Astrocyte of the spinal cord (primary cell): ENCODE results near the gene MKS1.

ENCODE experiments used
- DNase-seq: peaks from one replicate; pipeline ENCODE4 v3.0.0; 2011; ENCODE audit warnings: low read depth, low spot score
- H3K4me3 ChIP-seq: 2 replicates; pipeline ENCODE4 v1.5.1; 2011; ENCODE audit warnings: low read depth, mild to moderate bottlenecking, low read length, moderate library complexity
- in situ Hi-C: cut with HindIII; loops from 2 replicates; pipeline ENCODE4 v1.10.0; 2017; ENCODE audit warnings: low sequenced_read_pairs
- TF ChIP-seq, protein P1 (sequence below): IDR thresholded peaks from 2 replicates; pipeline ENCODE4 v1.5.1; 2012; ENCODE audit warnings: low read depth, mild to moderate bottlenecking, low read length, inconsistent platforms

Gene MKS1

GRCh38 chr17:58264407-58265103, 45.5 kb upstream of the MKS1 start:
- TF ChIP-seq, protein P1, sequence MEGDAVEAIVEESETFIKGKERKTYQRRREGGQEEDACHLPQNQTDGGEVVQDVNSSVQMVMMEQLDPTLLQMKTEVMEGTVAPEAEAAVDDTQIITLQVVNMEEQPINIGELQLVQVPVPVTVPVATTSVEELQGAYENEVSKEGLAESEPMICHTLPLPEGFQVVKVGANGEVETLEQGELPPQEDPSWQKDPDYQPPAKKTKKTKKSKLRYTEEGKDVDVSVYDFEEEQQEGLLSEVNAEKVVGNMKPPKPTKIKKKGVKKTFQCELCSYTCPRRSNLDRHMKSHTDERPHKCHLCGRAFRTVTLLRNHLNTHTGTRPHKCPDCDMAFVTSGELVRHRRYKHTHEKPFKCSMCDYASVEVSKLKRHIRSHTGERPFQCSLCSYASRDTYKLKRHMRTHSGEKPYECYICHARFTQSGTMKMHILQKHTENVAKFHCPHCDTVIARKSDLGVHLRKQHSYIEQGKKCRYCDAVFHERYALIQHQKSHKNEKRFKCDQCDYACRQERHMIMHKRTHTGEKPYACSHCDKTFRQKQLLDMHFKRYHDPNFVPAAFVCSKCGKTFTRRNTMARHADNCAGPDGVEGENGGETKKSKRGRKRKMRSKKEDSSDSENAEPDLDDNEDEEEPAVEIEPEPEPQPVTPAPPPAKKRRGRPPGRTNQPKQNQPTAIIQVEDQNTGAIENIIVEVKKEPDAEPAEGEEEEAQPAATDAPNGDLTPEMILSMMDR = no peak
- no peak for DNase-seq
- no peak overlapping the region for H3K4me3 ChIP-seq
- in situ Hi-C loops = no loop called here

GRCh38 chr17:58263773-58264172, 44.7 kb upstream of the MKS1 start:
- TF ChIP-seq, protein P1 = no peak
- DNase-seq = no peak

DNA sequence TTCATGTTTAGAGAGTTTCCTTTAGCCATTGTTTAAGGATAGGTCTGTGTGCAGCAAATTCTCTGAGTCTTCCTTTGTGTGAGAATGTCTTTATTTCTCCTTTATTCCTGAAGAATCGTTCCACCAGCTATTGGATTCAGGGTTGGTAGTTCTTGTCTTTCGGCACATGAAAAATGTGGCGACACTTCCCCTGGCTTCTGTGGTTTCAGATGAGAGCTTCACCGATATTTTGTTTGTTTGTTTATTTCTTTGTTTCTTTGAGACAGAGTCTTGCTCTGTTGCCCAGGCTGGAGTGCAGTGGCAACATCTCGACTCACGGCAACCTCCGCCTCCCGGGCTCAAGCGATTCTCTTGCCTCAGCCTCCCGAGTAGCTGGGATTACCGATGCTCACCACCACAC, 43.1 kb upstream of the MKS1 start:
- in situ Hi-C loops = no loop called here
- DNase-seq = no peak
- TF ChIP-seq, protein P1 = no peak
- H3K4me3 ChIP-seq = no peak overlapping the region

More at GRCh38 chr17:58263773-58264172, 44.7 kb upstream of the MKS1 start:
- in situ Hi-C loops = no loop called here
- H3K4me3 ChIP-seq = no peak overlapping the region

DNA sequence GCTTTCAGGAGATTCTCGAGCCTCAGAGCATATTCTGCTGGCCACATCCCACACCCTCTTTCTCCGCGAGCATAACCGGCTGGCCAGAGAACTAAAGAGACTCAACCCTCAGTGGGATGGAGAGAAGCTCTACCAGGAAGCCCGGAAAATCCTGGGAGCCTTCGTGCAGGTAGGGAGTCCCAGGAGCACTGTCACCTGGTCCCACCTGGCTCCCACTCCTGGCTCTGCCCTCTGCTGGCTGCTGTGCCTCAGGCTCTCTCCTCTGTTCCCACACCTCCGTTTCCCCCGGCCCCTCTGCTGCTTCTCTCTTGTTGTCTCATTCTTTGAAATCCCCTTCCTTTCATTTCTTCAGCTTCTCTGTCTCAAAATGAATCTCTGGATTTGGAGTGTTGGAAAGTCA, 35.7 kb upstream of the MKS1 start:
- H3K4me3 ChIP-seq = no peak overlapping the region
- in situ Hi-C loops = no loop called here
- TF ChIP-seq, protein P1 = no peak
- DNase-seq = no peak

DNA sequence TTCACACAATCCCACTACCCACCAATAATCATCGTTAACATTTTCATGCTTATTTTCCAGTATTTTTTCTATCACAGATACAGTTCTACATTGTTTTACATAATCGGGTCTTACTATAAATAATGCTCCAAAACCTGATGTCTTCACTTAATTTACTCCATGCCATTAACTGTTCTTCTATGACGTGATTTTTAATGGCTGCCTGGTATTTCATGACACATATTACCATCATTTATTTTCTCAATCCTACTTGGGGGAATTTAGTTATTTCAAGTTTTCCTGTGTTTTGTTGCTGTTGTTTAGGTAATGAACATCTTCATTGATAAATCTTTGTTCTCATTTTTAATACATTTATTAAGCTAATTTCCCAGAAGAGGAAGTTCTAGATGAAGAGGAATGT, 34.0 kb upstream of the MKS1 start:
- no peak for DNase-seq
- no peak overlapping the region for H3K4me3 ChIP-seq
- in situ Hi-C loops = no loop called here
- TF ChIP-seq, protein P1 = no peak

DNA sequence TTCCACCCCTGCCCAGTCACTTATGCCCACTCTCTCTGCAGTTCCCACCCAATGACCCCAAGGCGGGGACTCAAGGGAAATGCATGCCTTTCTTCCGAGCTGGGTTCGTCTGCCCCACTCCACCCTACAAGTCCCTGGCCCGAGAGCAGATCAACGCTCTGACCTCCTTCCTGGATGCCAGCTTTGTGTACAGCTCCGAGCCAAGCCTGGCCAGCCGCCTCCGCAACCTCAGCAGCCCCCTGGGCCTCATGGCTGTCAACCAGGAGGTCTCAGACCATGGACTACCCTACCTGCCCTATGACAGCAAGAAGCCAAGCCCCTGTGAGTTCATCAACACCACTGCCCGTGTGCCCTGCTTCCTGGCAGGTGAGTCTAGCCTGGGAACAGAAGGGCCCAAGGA, 33.1 kb upstream of the MKS1 start:
- H3K4me3 ChIP-seq = no peak overlapping the region
- in situ Hi-C loops = no loop called here
- no peak for DNase-seq
- TF ChIP-seq, protein P1 = no peak
